GM12878 (cell line): ENCODE results near the gene ELAVL4. TPM values are rescaled to one million over a fixed set of nuclear protein-coding genes. Genes with fewer than 3 reads are reported as not detected.

ENCODE experiments used
- ATAC-seq: fragments of 200-7000 bp; cut with Tn5 transposase; 3 replicates; pipeline ENCODE4 v1.9.1; 2020; ENCODE audit warnings: mild to moderate bottlenecking, moderate library complexity
- BruUV-seq: library from RNA; stranded (reverse); fragments of 400-500 nt; replicated peaks from 2 replicates; lab custom pipeline; 2021; lab: Mats Ljungman, UMichigan
- CTCF ChIA-PET: fragments of 300-600 bp; sonication (Branson Sonifier 250); formaldehyde crosslinking; extraction: SDS; loops from one replicate; lab custom pipeline; 2021; ENCODE audit warnings: inconsistent platforms; lab: Yijun Ruan, JAX
- POLR2A ChIA-PET: fragments of 350-600 bp; formaldehyde crosslinking; extraction: SDS; loops from one replicate; lab custom pipeline; 2021; ENCODE audit warnings: inconsistent platforms; lab: Charles Lee
- RAD21 ChIA-PET: fragments of 300-600 bp; sonication (Branson Sonifier 250); formaldehyde crosslinking; loops from one replicate; lab custom pipeline; 2023; ENCODE audit warnings: antibody characterized with exemption; ENCODE audit not compliant: unreplicated experiment; lab: Charles Lee
- SMC1A ChIA-PET: fragments of 300-600 bp; sonication (Branson Sonifier 250); formaldehyde crosslinking; loops from one replicate; lab custom pipeline; 2023; ENCODE audit not compliant: unreplicated experiment, uncharacterized antibody; lab: Charles Lee
- DNase-seq: peaks from one replicate; pipeline ENCODE4 v3.0.0-alpha.2; 2011; ENCODE audit warnings: low read depth, low spot score
- FAIRE-seq: peaks from 3 replicates; lab custom pipeline; 2011; peaks lifted over from hg19 to GRCh38; lab: Jason Lieb, UNC
- H2AFZ ChIP-seq: 2 replicates; pipeline ENCODE4 v1.6.0; 2011; ENCODE audit warnings: low read depth, low read length, control low read depth; ENCODE audit not compliant: control insufficient read depth
- H3K27ac ChIP-seq: 2 replicates; pipeline ENCODE4 v1.5.1; 2011; ENCODE audit warnings: control low read depth; ENCODE audit not compliant: control insufficient read depth, insufficient read depth
- H3K27me3 ChIP-seq, 2 experiments: replicated peaks in 1 of 2; 2 replicates each; pipeline versions ENCODE4 v1.6.0 to v1.6.1; 2011; ENCODE audit warnings: low read length in 1 of 2; ENCODE audit not compliant: control insufficient read depth in 2 of 2, insufficient read depth in 2 of 2
- H3K36me3 ChIP-seq, 2 experiments: 2 replicates each; pipeline ENCODE4 v1.5.1; 2011; ENCODE audit warnings: low read length in 1 of 2; ENCODE audit not compliant: control insufficient read depth in 2 of 2, insufficient read depth in 2 of 2
- H3K4me1 ChIP-seq: 2 replicates; pipeline ENCODE4 v1.6.1; 2011; ENCODE audit warnings: mild to moderate bottlenecking, low read length, moderate library complexity, mixed read lengths; ENCODE audit not compliant: control insufficient read depth, insufficient read depth
- H3K4me2 ChIP-seq: 2 replicates; pipeline ENCODE4 v1.6.0; 2011; ENCODE audit warnings: control low read depth; ENCODE audit not compliant: control insufficient read depth, insufficient read depth
- H3K4me3 ChIP-seq: fragments of 200-600 bp; sonication (generic); 2 replicates; pipeline ENCODE4 v1.5.1; 2016
- H3K79me2 ChIP-seq: 2 replicates; pipeline ENCODE4 v1.6.0; 2011; ENCODE audit warnings: low read length; ENCODE audit not compliant: control insufficient read depth, insufficient read depth
- H3K9ac ChIP-seq: 2 replicates; pipeline ENCODE4 v1.8.0; 2011; ENCODE audit warnings: low read length, control low read depth, mixed read lengths; ENCODE audit not compliant: control insufficient read depth, insufficient read depth
- H3K9me3 ChIP-seq: replicated peaks from 3 replicates; pipeline ENCODE4 v1.5.1; 2011; ENCODE audit warnings: mild to moderate bottlenecking, low read length; ENCODE audit not compliant: control insufficient read depth, insufficient read depth
- H4K20me1 ChIP-seq: 2 replicates; pipeline ENCODE4 v1.6.0; 2011; ENCODE audit not compliant: control insufficient read depth, insufficient read depth
- CREB1 ChIP-seq: IDR thresholded peaks from 2 replicates; pipeline ENCODE4 v1.6.1; 2012; ENCODE audit warnings: low read depth, mild to moderate bottlenecking, inconsistent platforms
- IRF4 ChIP-seq: IDR thresholded peaks from 2 replicates; pipeline ENCODE4 v1.6.1; 2011; ENCODE audit warnings: low read depth, low read length
- TBL1XR1 ChIP-seq: IDR thresholded peaks from 2 replicates; pipeline ENCODE4 v1.6.1; 2012; ENCODE audit warnings: low read depth, low read length, improper control_type of control experiment
- ZSCAN29 ChIP-seq: fragments of 450-650 bp; IDR thresholded peaks from 2 replicates; pipeline ENCODE4 v1.6.1; 2017; ENCODE audit warnings: mild to moderate bottlenecking, moderate library complexity
- WGBS: methylation state at CpG from one replicate; pipeline ENCODE4 v1.1.6; 2016; ENCODE audit warnings: low lambda C conversion rate; ENCODE audit not compliant: insufficient replicate concordance, insufficient coverage; ENCODE audit errors: missing lambda C conversion rate; 5-methylcytosine and 5-hydroxymethylcytosine counted together
- in situ Hi-C: fragments of 300-500 bp; cut with MboI; formaldehyde crosslinking; loops from 9 replicates; pipeline ENCODE4 v1.14.3; 2018; ENCODE audit warnings: mixed read lengths
- intact Hi-C: fragments of 100-400 bp; cut with micrococcal nuclease; formaldehyde crosslinking; loops from one replicate; pipeline ENCODE4 v1.14.2; 2022; ENCODE audit not compliant: unreplicated experiment
- polyA plus RNA-seq, 11 experiments: library from polyadenylated mRNA; depleted of rRNA in 4 of 11; unstranded in 6 of 11; stranded (reverse) in 5 of 11; fragments of >200 nt; fragmentation: Nextera tagmentation in 4 of 11; fragmentation: Illumina TruSeq in 1 of 11; extraction: Ambion mirVana in 4 of 11; extraction: Trizol in 1 of 11; gene quantifications; 1 replicate in 1 of 11; 2 replicates in 10 of 11; pipeline versions ENCODE4 v1.2.1 to v1.2.3, GENCODE V29; 2011 to 2016; ENCODE audit warnings: inconsistent platforms in 2 of 11, missing spikeins in 2 of 11, low read depth in 1 of 11
- total RNA-seq, 4 experiments: library from RNA; depleted of rRNA in 3 of 4; stranded (reverse); fragments of >200 nt in 3 of 4; fragmentation: Illumina TruSeq in 1 of 4; extraction: Trizol in 1 of 4; gene quantifications; 2 replicates each; pipeline versions ENCODE4 v1.2.1 to v1.2.3, GENCODE V29; 2013 to 2021
- TF ChIP-seq, protein P1 (sequence below): fragments of 450-650 bp; IDR thresholded peaks from 2 replicates; pipeline ENCODE4 v1.6.1; 2018; ENCODE audit warnings: borderline replicate concordance, mild to moderate bottlenecking; ENCODE audit not compliant: partially characterized antibody
- TF ChIP-seq, protein P2 (sequence below): fragments of 450-650 bp; formaldehyde crosslinking; IDR thresholded peaks from 2 replicates; pipeline ENCODE4 v1.5.0; 2022; ENCODE audit warnings: mild to moderate bottlenecking, missing genetic modification characterization

The ELAVL4 gene
- total and polyA plus RNA-seq, 10 of the 15 experiments (the other 5 are each of a cell fraction or from before 2014, with no cell fraction given) = 0.10 to 0.53 (median 0.17) TPM; not detected in 6

DNA sequence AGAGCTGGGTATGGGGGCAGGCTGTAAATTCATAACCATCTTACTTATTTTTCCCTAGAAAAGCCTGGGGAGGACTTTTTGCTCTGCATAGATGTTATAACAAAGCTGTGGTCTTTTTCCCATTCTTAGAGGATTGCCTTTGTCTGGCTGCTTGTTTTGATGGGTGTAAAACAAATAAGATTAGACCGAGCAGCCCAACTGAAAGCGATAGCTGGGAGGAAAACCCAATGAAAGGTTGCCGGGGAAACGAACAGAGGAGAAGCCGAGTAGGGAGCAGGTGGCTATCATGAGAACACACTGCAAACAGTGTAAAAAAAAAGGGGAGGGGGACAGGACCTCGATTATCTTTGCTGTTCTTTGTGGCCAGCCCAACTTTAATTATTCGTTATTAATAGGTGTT, 1.9 kb downstream of the ELAVL4 start:
- CTCF ChIA-PET = no interaction called here
- in situ Hi-C loops (no loop called here), intact Hi-C loops (no loop called here)
- Histone ChIP-seq H4K20me1 (no peaks in the 10 kb centered on the region), H3K4me2 (peak overlapping the region; percentile 74), H3K9me3 (no peaks in the 10 kb centered on the region), H3K4me3 (no peak overlapping the region), H3K36me3 (no peaks in the 10 kb centered on the region), H3K9ac (no peak overlapping the region), H3K27ac (no peak overlapping the region), H3K4me1 (peaks cover 4% of the 10 kb centered on the region; the same call in 1 of the 2 replicates), H3K27me3 (no peaks in the 10 kb centered on the region; a peak in 3 of 4 replicates), H3K79me2 (no peaks in the 10 kb centered on the region), H2AFZ (no peak overlapping the region)
- POLR2A ChIA-PET = no interaction called here
- TF ChIP-seq CREB1 (no peak), ZSCAN29 (no peak), IRF4 (no peak), TBL1XR1 (no peak)
- TF ChIP-seq, protein P1, sequence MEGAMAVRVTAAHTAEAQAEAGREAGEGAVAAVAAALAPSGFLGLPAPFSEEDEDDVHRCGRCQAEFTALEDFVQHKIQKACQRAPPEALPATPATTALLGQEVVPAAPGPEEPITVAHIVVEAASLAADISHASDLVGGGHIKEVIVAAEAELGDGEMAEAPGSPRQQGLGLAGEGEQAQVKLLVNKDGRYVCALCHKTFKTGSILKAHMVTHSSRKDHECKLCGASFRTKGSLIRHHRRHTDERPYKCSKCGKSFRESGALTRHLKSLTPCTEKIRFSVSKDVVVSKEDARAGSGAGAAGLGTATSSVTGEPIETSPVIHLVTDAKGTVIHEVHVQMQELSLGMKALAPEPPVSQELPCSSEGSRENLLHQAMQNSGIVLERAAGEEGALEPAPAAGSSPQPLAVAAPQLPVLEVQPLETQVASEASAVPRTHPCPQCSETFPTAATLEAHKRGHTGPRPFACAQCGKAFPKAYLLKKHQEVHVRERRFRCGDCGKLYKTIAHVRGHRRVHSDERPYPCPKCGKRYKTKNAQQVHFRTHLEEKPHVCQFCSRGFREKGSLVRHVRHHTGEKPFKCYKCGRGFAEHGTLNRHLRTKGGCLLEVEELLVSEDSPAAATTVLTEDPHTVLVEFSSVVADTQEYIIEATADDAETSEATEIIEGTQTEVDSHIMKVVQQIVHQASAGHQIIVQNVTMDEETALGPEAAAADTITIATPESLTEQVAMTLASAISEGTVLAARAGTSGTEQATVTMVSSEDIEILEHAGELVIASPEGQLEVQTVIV = no peak
- TF ChIP-seq, protein P2, sequence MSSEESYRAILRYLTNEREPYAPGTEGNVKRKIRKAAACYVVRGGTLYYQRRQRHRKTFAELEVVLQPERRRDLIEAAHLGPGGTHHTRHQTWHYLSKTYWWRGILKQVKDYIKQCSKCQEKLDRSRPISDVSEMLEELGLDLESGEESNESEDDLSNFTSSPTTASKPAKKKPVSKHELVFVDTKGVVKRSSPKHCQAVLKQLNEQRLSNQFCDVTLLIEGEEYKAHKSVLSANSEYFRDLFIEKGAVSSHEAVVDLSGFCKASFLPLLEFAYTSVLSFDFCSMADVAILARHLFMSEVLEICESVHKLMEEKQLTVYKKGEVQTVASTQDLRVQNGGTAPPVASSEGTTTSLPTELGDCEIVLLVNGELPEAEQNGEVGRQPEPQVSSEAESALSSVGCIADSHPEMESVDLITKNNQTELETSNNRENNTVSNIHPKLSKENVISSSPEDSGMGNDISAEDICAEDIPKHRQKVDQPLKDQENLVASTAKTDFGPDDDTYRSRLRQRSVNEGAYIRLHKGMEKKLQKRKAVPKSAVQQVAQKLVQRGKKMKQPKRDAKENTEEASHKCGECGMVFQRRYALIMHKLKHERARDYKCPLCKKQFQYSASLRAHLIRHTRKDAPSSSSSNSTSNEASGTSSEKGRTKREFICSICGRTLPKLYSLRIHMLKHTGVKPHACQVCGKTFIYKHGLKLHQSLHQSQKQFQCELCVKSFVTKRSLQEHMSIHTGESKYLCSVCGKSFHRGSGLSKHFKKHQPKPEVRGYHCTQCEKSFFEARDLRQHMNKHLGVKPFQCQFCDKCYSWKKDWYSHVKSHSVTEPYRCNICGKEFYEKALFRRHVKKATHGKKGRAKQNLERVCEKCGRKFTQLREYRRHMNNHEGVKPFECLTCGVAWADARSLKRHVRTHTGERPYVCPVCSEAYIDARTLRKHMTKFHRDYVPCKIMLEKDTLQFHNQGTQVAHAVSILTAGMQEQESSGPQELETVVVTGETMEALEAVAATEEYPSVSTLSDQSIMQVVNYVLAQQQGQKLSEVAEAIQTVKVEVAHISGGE = no peak
- FAIRE-seq (no peak), DNase-seq (no peak), ATAC-seq (no peak)
- under 1% methylated on average over 7 of the region's 7 CpGs for WGBS
- BruUV-seq = no TSS peak
- RAD21 ChIA-PET = no interaction called here
- SMC1A ChIA-PET = no interaction called here
